GM12801 (cell line): ENCODE data around the gene CRYBG3.

ENCODE experiments used
- CTCF ChIP-seq: IDR thresholded peaks from one replicate; pipeline ENCODE4 v1.5.1; 2011; ENCODE audit warnings: control low read depth; ENCODE audit not compliant: insufficient read length; ENCODE audit errors: extremely low read depth

CRYBG3 gene

GRCh38 chr3:97927704-97928103 is 105.9 kb downstream of the CRYBG3 start:
- no peak for TF ChIP-seq CTCF

- TF ChIP-seq CTCF: no peak
Observed at GRCh38 chr3:97928986-97929385, 107.2 kb downstream of the CRYBG3 start.

- TF ChIP-seq CTCF: no peak
Observed at GRCh38 chr3:97930018-97930417, 108.2 kb downstream of the CRYBG3 start.

GRCh38 chr3:97931218-97931617 is 109.4 kb downstream of the CRYBG3 start:
- no peak for TF ChIP-seq CTCF

- no peak for TF ChIP-seq CTCF
Observed at GRCh38 chr3:97932387-97932801, 110.6 kb downstream of the CRYBG3 start.

- no peak for TF ChIP-seq CTCF
Observed at GRCh38 chr3:97934980-97935695, 113.3 kb downstream of the CRYBG3 start.

- no peak for TF ChIP-seq CTCF
Observed at GRCh38 chr3:97935842-97936241, 114.0 kb downstream of the CRYBG3 start.

- no peak for TF ChIP-seq CTCF
Observed at GRCh38 chr3:97937205-97937604, 115.4 kb downstream of the CRYBG3 start.
